Liver (tissue), 3 donors: ENCODE results near the gene GRIP2.

ENCODE experiments used
- CTCF ChIP-seq: fragments of 150-350 bp; IDR thresholded peaks from 2 replicates; pipeline ENCODE4 v1.5.1; 2017; ENCODE audit warnings: improper control_type of control experiment, low read depth, low read length; ENCODE audit not compliant: missing input control
- GABPA ChIP-seq, 2 donors: IDR thresholded peaks in 1 of 2; conservative IDR thresholded peaks in 1 of 2; 2 replicates each; pipeline ENCODE4 v1.6.1; 2016; ENCODE audit warnings: antibody characterized with exemption in 2 of 2, mild to moderate bottlenecking in 1 of 2, moderate library complexity in 1 of 2
- HNF4G ChIP-seq: IDR thresholded peaks from 2 replicates; pipeline ENCODE4 v1.6.1; 2016; ENCODE audit warnings: antibody characterized with exemption
- JUND ChIP-seq, 2 donors: IDR thresholded peaks; 2 replicates each; pipeline ENCODE4 v1.6.1; 2016; ENCODE audit warnings: antibody characterized with exemption in 2 of 2
- MAX ChIP-seq: IDR thresholded peaks from 2 replicates; pipeline ENCODE4 v1.6.1; 2016; ENCODE audit warnings: antibody characterized with exemption
- NR2F2 ChIP-seq: IDR thresholded peaks from 2 replicates; pipeline ENCODE4 v1.6.1; 2016; ENCODE audit warnings: antibody characterized with exemption
- RAD21 ChIP-seq, 2 donors: IDR thresholded peaks; 2 replicates each; pipeline ENCODE4 v1.6.1; 2016; ENCODE audit warnings: antibody characterized with exemption in 2 of 2, mild to moderate bottlenecking in 2 of 2
- REST ChIP-seq: IDR thresholded peaks from 2 replicates; pipeline ENCODE4 v1.6.1; 2016; ENCODE audit warnings: antibody characterized with exemption, mild to moderate bottlenecking
- SP1 ChIP-seq: IDR thresholded peaks from 2 replicates; pipeline ENCODE4 v1.6.1; 2018; ENCODE audit warnings: antibody characterized with exemption, mild to moderate bottlenecking
- TAF1 ChIP-seq: conservative IDR thresholded peaks from 2 replicates; pipeline ENCODE4 v1.6.1; 2016; ENCODE audit warnings: antibody characterized with exemption, mild to moderate bottlenecking
- donor health status: healthy.
- donor health status: healthy.

- no peak for TF ChIP-seq CTCF
- no peak for TF ChIP-seq JUND (IDR thresholded peaks at IDR 0.05)
- TF ChIP-seq RAD21 (IDR thresholded peaks at IDR 0.05) = no peak
- TF ChIP-seq GABPA (IDR thresholded peaks at IDR 0.05 in 1 of 2, conservative IDR thresholded peaks at IDR 0.05 in 1 of 2) = no peak
- TF ChIP-seq HNF4G = no peak
- TF ChIP-seq REST = no peak
- no peak for TF ChIP-seq NR2F2
- no peak for TF ChIP-seq MAX
- TF ChIP-seq SP1 = no peak
- no peak for TF ChIP-seq TAF1
These were observed 43.8 kb downstream of the GRIP2 start for GRCh38 chr3:14496351-14496750.
